B cell (primary cell): ENCODE results near the gene MAP7D3.

Experiments
- EZH2 ChIP-seq: IDR thresholded peaks from 2 replicates; pipeline ENCODE4 v1.6.1; 2012; ENCODE audit warnings: borderline replicate concordance, low read depth, mild to moderate bottlenecking, moderate library complexity, low read length; ENCODE audit not compliant: insufficient read depth, poor library complexity, severe bottlenecking
- TF ChIP-seq, protein P1 (sequence below): fragments of 200-600 bp; IDR thresholded peaks from one replicate; pipeline ENCODE4 v1.8.0; 2022; ENCODE audit warnings: antibody characterized with exemption, mild to moderate bottlenecking

DNA sequence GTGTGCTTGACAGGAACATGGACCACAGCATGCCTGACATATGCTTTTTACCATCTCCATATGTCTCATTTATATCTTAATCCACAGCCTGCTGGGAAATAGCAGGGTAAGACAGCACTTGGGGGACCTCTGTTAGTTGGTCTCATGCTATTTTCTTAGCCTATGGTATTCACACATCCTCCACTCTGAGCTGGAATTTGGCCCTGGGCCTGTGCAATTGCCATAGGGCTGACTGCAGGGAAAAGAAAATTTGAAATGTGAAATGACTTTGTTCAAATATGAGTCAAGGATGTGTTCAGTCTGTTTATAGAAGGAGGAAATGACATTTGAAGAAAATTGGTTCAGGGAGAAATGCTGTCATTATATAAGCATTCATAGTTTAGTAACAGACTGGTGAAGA is 9.6 kb upstream of the MAP7D3 start:
- no peak for TF ChIP-seq EZH2
- TF ChIP-seq, protein P1, sequence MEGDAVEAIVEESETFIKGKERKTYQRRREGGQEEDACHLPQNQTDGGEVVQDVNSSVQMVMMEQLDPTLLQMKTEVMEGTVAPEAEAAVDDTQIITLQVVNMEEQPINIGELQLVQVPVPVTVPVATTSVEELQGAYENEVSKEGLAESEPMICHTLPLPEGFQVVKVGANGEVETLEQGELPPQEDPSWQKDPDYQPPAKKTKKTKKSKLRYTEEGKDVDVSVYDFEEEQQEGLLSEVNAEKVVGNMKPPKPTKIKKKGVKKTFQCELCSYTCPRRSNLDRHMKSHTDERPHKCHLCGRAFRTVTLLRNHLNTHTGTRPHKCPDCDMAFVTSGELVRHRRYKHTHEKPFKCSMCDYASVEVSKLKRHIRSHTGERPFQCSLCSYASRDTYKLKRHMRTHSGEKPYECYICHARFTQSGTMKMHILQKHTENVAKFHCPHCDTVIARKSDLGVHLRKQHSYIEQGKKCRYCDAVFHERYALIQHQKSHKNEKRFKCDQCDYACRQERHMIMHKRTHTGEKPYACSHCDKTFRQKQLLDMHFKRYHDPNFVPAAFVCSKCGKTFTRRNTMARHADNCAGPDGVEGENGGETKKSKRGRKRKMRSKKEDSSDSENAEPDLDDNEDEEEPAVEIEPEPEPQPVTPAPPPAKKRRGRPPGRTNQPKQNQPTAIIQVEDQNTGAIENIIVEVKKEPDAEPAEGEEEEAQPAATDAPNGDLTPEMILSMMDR = no peak
